Urothelium cell line (cell line): ENCODE measurements around the gene RHBDF1.

Source experiments
- DNase-seq: peaks from one replicate; pipeline ENCODE4 v3.0.0; 2011; ENCODE audit warnings: low spot score, mixed read lengths
- FAIRE-seq: peaks from 2 replicates; lab custom pipeline; 2011; peaks lifted over from hg19 to GRCh38; lab: Jason Lieb, UNC

RHBDF1 gene

GRCh38 chr16:92431-93339, 20.3 kb upstream of the RHBDF1 start:
- DNase-seq (no peak), FAIRE-seq (no peak)

- FAIRE-seq (no peak), DNase-seq (no peak)
Observed at GRCh38 chr16:91484-91883, 19.1 kb upstream of the RHBDF1 start.

DNA sequence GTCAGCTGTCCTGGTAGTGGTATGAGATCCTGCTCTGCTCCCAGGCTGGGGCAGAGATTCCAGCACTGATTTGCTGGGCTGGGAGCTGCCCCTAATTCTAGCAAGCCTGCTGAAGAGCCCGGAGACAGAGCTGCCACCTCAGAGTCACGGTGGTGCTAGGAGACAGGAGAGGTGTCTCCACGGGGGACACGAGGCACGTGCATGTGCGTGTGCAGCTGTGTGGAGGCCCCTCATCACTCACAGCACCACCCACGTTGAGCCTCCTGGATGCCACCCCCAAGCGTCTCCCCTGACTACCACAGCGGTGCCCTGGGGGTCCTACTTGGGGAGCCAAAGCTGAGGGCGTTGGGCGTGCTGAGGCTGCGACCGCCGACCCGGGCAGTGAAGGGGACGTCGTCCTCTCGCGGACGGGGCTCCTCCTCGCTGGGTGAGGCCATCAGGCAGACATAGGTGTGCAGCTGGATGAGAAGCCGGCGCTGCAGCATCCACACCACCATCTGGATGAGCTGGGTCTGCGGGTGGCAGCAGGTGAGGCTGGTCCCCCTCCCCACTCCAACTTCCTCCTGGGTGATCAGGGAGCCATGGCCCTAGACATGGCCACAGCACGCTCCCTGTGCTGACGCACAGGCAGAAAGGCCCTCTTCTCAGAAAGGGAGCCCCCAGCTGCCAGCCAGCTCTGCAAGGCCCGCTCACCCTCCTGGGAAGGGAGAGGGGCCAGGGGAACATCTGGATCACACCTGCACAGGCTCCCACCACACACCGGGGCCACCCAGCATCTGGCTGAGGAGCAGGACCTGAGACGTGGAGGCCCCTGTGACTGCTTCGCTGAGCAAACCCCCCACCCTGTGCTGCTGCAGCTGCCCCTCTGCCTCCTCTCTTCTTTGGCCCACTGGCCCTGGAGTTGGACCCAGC, 17.2 kb upstream of the RHBDF1 start:
- FAIRE-seq (no peak), DNase-seq (no peak)

GRCh38 chr16:88613-89012, 16.2 kb upstream of the RHBDF1 start:
- FAIRE-seq (no peak), DNase-seq (no peak)

- FAIRE-seq (no peak), DNase-seq (no peak)
Observed at GRCh38 chr16:86483-86952, 14.1 kb upstream of the RHBDF1 start.

DNA sequence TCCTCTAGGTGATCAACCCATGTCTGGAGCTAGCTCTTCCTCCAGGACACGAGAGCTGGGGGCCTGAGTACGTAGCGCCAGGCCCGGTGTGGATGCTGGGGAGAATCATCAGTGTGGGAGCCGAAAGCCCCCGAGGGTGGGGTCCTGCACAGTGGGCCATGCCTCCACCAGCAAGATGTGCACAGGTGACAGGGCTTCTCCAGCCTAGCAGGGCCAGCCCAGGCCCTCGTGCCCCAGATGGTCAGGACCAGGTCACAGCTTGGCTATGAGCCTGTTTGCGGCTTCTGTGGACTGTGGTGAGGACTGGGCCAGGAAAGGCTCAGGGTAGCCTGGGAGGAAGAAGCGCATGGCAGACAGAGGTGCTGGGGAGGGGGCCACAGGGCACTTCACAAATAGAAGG, 13.4 kb upstream of the RHBDF1 start:
- FAIRE-seq: no peak
- DNase-seq: no peak

GRCh38 chr16:85407-85782, 13.0 kb upstream of the RHBDF1 start:
- no peak for FAIRE-seq
- no peak for DNase-seq

DNA sequence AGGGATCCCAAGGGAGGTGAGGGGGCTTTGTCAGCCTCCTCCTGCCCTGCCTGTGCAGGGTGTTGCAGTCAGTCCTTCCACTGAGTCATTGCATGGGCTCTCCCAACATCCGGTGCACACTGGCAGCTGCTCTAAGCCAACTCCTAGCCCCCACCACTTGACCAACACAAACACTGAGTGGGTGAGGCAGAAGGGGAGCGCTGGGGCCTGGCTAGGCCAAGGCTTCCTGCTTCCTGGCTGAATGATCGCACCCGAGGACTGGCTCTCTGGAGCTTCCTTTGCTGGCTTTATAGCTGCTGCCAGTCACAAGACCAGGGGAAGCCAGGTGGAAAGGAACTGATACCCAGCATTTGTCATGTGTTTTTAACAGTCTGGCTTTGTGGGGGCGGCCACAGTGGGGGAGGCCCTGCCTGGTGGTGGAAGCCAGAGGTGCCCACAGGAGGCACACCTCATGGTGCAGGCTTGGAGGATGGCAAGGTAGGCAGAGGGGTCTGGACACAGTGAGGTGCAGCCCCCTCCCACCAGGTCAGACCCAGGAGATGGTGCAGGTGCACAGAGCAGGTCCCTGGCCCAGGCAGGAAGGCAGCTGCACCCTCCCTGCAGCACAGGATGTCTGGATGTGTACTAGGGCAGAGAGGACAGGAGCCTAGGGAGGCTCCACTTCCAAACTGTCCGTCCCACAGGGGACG, 12.4 kb upstream of the RHBDF1 start:
- DNase-seq (peak; percentile 85), FAIRE-seq (peak; percentile 94)

DNA sequence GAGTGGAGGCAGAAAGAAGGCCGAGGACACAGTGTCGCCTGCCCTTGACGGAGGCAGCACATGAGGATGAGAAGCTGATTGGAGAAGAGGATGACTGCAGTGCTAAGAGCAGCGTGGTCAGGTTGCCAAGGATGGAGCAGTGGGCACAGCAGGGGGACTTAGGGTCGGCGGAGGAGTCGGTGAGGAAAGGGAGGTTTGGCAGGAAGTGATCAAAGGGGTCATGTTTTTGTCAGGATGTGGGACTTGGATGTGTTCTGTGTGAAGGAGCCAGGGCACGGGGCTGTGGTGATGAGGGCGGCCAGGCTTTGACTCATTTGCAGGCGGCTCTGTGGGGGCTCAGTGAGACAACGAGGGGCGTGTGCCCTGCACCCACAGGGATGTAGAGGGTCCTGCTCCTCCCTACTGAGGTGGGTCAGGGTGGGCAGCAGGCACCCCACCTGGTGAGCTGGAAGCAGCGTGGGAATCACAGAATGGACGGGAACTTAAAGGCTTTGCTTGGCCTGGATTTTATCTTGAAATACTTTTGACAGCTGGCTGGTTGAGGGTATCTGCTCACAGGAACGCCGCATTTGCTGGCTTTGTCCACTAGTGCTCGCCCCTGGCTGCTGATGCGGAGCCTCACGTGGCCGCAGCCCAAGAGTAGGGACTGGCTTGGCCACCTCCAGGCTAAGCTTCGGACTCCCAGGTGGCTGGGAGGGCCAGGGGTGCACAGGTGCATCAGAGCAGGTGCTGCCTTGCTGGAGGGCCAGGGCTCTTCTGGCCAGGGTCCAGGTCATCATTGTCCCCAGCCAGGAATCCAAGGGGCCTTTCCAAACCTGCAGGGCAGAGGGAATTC, 11.6 kb upstream of the RHBDF1 start:
- FAIRE-seq: no peak

DNA sequence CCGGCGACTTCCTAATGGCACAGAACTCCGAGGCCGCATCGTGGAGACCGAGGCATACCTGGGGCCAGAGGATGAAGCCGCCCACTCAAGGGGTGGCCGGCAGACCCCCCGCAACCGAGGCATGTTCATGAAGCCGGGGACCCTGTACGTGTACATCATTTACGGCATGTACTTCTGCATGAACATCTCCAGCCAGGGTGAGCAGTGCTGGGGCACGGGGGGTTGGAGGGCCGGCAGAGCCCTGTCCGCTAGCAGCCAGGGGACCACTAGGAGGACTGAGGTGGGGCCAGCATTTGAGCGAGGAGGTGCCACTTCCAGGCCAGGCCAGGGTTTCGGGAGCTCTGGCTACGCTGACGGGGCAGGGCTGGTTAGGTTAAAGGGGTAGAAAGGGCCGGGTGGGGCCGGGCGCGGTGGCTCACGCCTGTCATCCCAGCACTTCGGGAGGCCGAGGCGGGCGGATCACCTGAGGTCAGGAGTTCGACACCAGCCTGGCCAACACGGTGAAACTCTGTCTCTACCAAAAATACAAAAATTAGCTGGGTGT, 10.7 kb upstream of the RHBDF1 start:
- DNase-seq: no peak
- no peak for FAIRE-seq

More for the DNA sequence above, 11.6 kb upstream of the RHBDF1 start:
- DNase-seq: no peak

GRCh38 chr16:79151-80054, 7.0 kb upstream of the RHBDF1 start:
- DNase-seq: no peak
- no peak for FAIRE-seq

GRCh38 chr16:78444-79150, 6.2 kb upstream of the RHBDF1 start:
- DNase-seq (no peak), FAIRE-seq (no peak)

- FAIRE-seq (no peak), DNase-seq (peak; percentile 95)
Observed at GRCh38 chr16:77807-78443, 5.5 kb upstream of the RHBDF1 start, which contains the start of gene MPG. MPG (plus strand) TSS chr16:78225; CDS start chr16:78310, 85 bp downstream.

- DNase-seq (peak; percentile 57), FAIRE-seq (no peak)
Observed at GRCh38 chr16:77273-77806, 4.9 kb upstream of the RHBDF1 start.

DNA sequence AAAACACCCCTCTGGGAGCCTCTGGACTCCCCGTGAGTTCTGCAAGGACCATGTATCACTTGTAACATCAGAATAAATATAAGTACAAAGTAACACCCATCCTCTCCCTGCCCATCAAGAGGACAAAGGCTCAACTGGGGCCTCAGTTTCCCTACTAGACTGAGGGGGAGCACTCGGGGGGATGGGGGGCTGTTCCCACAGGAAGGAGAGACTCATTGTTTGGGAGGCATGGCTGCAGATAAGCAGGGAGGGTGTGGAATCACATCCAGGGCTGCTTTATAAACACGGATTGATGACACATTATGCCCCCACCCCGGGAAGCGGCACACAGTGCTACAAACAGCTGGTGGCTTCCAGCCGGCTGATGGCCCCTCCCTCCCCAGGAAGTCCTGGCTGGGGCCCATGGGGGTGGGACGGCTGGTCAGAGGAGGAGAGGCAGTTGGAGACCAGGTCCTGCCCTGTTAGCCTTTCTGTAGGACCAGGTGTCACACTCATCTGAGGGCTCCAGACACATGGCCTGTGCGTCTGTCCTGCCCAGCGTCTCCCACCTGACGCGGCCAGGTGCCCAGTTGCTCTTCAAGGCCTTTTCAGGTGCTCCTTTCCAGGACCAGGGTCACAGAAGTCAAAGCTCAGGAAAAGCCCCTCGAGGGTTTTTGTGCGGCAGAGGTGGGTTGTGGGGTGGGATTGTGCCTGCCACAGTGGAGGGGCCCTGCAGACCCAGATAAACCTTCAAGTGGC, 4.3 kb upstream of the RHBDF1 start:
- DNase-seq (peak; percentile 76), FAIRE-seq (peak; percentile 86)
